Activated naive CD4-positive, alpha-beta T cell treated with anti-CD3 and anti-CD28 coated beads, Interleukin-2, amount 50 U/mL, for 72 hours (primary cell): ENCODE data around the gene EIF4G3. TPM values are rescaled to one million over a fixed set of nuclear protein-coding genes. Genes with fewer than 3 reads are reported as not detected.

Experiments
- ATAC-seq, 2 donors: fragments of 150-1000 bp; cut with Tn5 transposase; 2 replicates each; pipeline ENCODE4 v1.10.0; 2021; ENCODE audit warnings: mild to moderate bottlenecking in 2 of 2, moderate library complexity in 2 of 2
- DNase-seq, 2 donors: peaks; one replicate each; pipeline ENCODE4 v3.0.0; 2021 to 2022; ENCODE audit warnings: low spot score in 2 of 2
- H3K27ac Mint-ChIP-seq, 2 donors: one replicate each; pipeline ENCODE4 v1.8.0; 2022; ENCODE audit warnings: mild to moderate bottlenecking in 2 of 2, mixed read lengths in 2 of 2
- H3K36me3 Mint-ChIP-seq, 2 donors: one replicate each; pipeline ENCODE4 v1.8.0; 2022; ENCODE audit warnings: mixed read lengths in 2 of 2
- H3K9me3 Mint-ChIP-seq, 2 donors: one replicate each; pipeline ENCODE4 v1.8.0; 2022; ENCODE audit warnings: mixed read lengths in 2 of 2
- total RNA-seq, 2 donors: library from RNA; stranded (reverse); gene quantifications; one replicate each; pipeline ENCODE4 v1.2.3, GENCODE V29; 2022

Gene EIF4G3
- total RNA-seq, 2 donors from 2014 or later: 38.4 to 45.1 TPM

GRCh38 chr1:21165646-21166045, 11.1 kb downstream of the EIF4G3 start:
- Mint-ChIP-seq H3K36me3 (peaks cover under 1 to 28% of the 10 kb centered on the region in 2 donors), H3K9me3 (no peaks in the 10 kb centered on the region), H3K27ac (no peak overlapping the region)
- peak; percentile 49 to 58 for ATAC-seq
- no peak for DNase-seq

GRCh38 chr1:21165076-21165475, 11.6 kb downstream of the EIF4G3 start:
- no peak overlapping the region for H3K27ac Mint-ChIP-seq
- H3K36me3 Mint-ChIP-seq: peaks cover 5 to 28% of the 10 kb centered on the region in 2 donors
- DNase-seq (no peak), ATAC-seq (no peak)
- H3K9me3 Mint-ChIP-seq: no peaks in the 10 kb centered on the region

- DNase-seq (no peak), ATAC-seq (no peak)
- H3K9me3 Mint-ChIP-seq: no peaks in the 10 kb centered on the region
- H3K36me3 Mint-ChIP-seq: peaks cover 5 to 28% of the 10 kb centered on the region in 2 donors
- no peak overlapping the region for H3K27ac Mint-ChIP-seq
Observed at GRCh38 chr1:21164266-21164665, 12.4 kb downstream of the EIF4G3 start.

GRCh38 chr1:21162740-21163464, 13.8 kb downstream of the EIF4G3 start:
- peaks cover 5 to 34% of the 10 kb centered on the region in 2 donors for H3K36me3 Mint-ChIP-seq
- no peaks in the 10 kb centered on the region for H3K9me3 Mint-ChIP-seq
- ATAC-seq: no peak
- no peak overlapping the region for H3K27ac Mint-ChIP-seq
- no peak for DNase-seq

GRCh38 chr1:21161842-21162241, 14.9 kb downstream of the EIF4G3 start:
- peaks cover 5 to 28% of the 10 kb centered on the region in 2 donors for H3K36me3 Mint-ChIP-seq
- ATAC-seq (no peak), DNase-seq (no peak)
- H3K27ac Mint-ChIP-seq: no peak overlapping the region
- H3K9me3 Mint-ChIP-seq: no peaks in the 10 kb centered on the region

- H3K27ac Mint-ChIP-seq: no peak overlapping the region
- H3K36me3 Mint-ChIP-seq: peaks cover 5 to 20% of the 10 kb centered on the region in 2 donors
- no peak for ATAC-seq
- H3K9me3 Mint-ChIP-seq: no peaks in the 10 kb centered on the region
- DNase-seq: no peak
Observed at GRCh38 chr1:21160263-21160796, 16.4 kb downstream of the EIF4G3 start.

- Mint-ChIP-seq H3K36me3 (peaks cover 5 to 15% of the 10 kb centered on the region in 2 donors), H3K9me3 (no peaks in the 10 kb centered on the region), H3K27ac (no peak overlapping the region)
- ATAC-seq: no peak
- no peak for DNase-seq
Observed at GRCh38 chr1:21157868-21158267, 18.8 kb downstream of the EIF4G3 start.

- Mint-ChIP-seq H3K36me3 (peaks cover 5 to 13% of the 10 kb centered on the region in 2 donors), H3K9me3 (no peaks in the 10 kb centered on the region), H3K27ac (no peak overlapping the region)
- ATAC-seq (no peak), DNase-seq (no peak)
Observed at GRCh38 chr1:21157054-21157453, 19.6 kb downstream of the EIF4G3 start.

- Mint-ChIP-seq H3K36me3 (peaks cover 5 to 13% of the 10 kb centered on the region in 2 donors), H3K27ac (no peak overlapping the region), H3K9me3 (no peaks in the 10 kb centered on the region)
- DNase-seq (no peak), ATAC-seq (no peak)
Observed at GRCh38 chr1:21156019-21156418, 20.7 kb downstream of the EIF4G3 start.

GRCh38 chr1:21154717-21155116, 22.0 kb downstream of the EIF4G3 start:
- no peak for ATAC-seq
- no peak for DNase-seq
- no peaks in the 10 kb centered on the region for H3K9me3 Mint-ChIP-seq
- peak overlapping the region in 1 of 2 donors; percentile 66 for H3K27ac Mint-ChIP-seq
- peaks cover 0 to 5% of the 10 kb centered on the region in 2 donors for H3K36me3 Mint-ChIP-seq

- Mint-ChIP-seq H3K9me3 (no peaks in the 10 kb centered on the region), H3K36me3 (peaks cover 0 to under 1% of the 10 kb centered on the region in 2 donors), H3K27ac (no peak overlapping the region)
- no peak for DNase-seq
- no peak for ATAC-seq
Observed at GRCh38 chr1:21153388-21153787, 23.3 kb downstream of the EIF4G3 start.

GRCh38 chr1:21152423-21153100, 24.1 kb downstream of the EIF4G3 start:
- no peaks in the 10 kb centered on the region for H3K9me3 Mint-ChIP-seq
- H3K27ac Mint-ChIP-seq: no peak overlapping the region
- DNase-seq (no peak), ATAC-seq (no peak)
- no peaks in the 10 kb centered on the region for H3K36me3 Mint-ChIP-seq

GRCh38 chr1:21149855-21150432, 26.8 kb downstream of the EIF4G3 start:
- DNase-seq (no peak), ATAC-seq (no peak)
- Mint-ChIP-seq H3K9me3 (no peaks in the 10 kb centered on the region), H3K27ac (peak overlapping the region in 1 of 2 donors; percentile 14), H3K36me3 (no peaks in the 10 kb centered on the region)

GRCh38 chr1:21149430-21149854, 27.3 kb downstream of the EIF4G3 start:
- Mint-ChIP-seq H3K27ac (no peak overlapping the region), H3K36me3 (no peaks in the 10 kb centered on the region), H3K9me3 (no peaks in the 10 kb centered on the region)
- ATAC-seq (no peak), DNase-seq (no peak)

- H3K9me3 Mint-ChIP-seq: no peaks in the 10 kb centered on the region
- H3K27ac Mint-ChIP-seq: no peak overlapping the region
- no peak for DNase-seq
- no peak for ATAC-seq
- H3K36me3 Mint-ChIP-seq: peaks cover 0 to 5% of the 10 kb centered on the region in 2 donors
Observed at GRCh38 chr1:21143752-21144151, 32.9 kb downstream of the EIF4G3 start.

- Mint-ChIP-seq H3K9me3 (no peaks in the 10 kb centered on the region), H3K27ac (peak overlapping the region in 1 of 2 donors; percentile 63), H3K36me3 (peaks cover 0 to 5% of the 10 kb centered on the region in 2 donors)
- DNase-seq (no peak), ATAC-seq (no peak)
Observed at GRCh38 chr1:21143138-21143537, 33.6 kb downstream of the EIF4G3 start.

GRCh38 chr1:21141030-21141429, 35.7 kb downstream of the EIF4G3 start:
- Mint-ChIP-seq H3K27ac (no peak overlapping the region), H3K9me3 (no peaks in the 10 kb centered on the region), H3K36me3 (peaks cover 0 to 5% of the 10 kb centered on the region in 2 donors)
- DNase-seq (no peak), ATAC-seq (no peak)
